Neuron (in vitro differentiated cells): ENCODE data around the gene LRRC41.
A peak's percentile ranks its signal among the peaks of the same experiment; 100 is the strongest.

Experiments used
- H2AFZ ChIP-seq: one replicate; pipeline ENCODE4 v1.6.1; 2013; ENCODE audit warnings: low read depth, mild to moderate bottlenecking, inconsistent platforms, low read length, moderate library complexity
- H3K27me3 ChIP-seq: one replicate; pipeline ENCODE4 v1.6.1; 2013; ENCODE audit warnings: low read length; ENCODE audit not compliant: insufficient read depth
- H3K36me3 ChIP-seq: one replicate; pipeline ENCODE4 v1.6.1; 2013; ENCODE audit warnings: low read length; ENCODE audit not compliant: insufficient read depth
- H3K4me1 ChIP-seq: one replicate; pipeline ENCODE4 v1.6.1; 2013; ENCODE audit warnings: low read length; ENCODE audit not compliant: insufficient read depth
- H3K4me3 ChIP-seq: 2 replicates; pipeline ENCODE4 v1.5.1; 2013; ENCODE audit warnings: mild to moderate bottlenecking, low read length, moderate library complexity
- H3K9me3 ChIP-seq: one replicate; pipeline ENCODE4 v1.6.1; 2013; ENCODE audit warnings: low read length

LRRC41 gene

DNA sequence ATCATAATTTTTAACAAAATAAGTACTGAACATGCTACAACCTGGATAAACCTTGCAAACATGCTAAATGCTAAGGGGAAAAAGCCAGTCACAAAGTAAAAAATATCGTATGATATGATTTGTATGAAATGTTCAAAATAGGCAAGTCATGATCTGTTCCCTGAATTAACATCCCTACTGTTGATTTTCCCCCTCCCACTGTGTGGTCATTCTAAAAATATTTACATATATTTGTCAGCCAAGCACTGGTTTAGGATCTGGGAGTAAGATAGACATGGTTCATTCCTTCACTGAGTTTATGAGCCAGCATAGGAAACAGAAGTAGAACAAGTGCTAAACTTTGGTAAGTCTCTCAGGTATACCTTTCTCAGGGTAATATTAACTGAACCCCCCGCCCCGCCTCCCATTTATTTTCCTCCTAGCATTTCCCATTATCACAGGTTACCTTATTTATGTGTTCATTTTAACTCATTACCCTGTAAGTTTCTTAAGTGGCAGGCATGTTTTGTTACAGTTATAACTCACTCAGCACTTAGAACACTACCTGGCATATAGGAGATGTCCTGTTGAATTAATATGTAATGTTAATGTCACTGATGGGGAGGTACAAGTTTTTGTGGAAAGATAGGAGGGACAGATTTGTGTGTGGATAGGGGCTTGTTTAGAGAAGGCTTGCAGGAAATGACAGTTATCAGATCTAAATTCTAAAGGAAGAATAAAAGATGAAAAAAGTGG, 12.4 kb upstream of the LRRC41 start:
- Histone ChIP-seq H3K4me3 (no peak overlapping the region), H3K4me1 (no peaks in the 10 kb centered on the region), H3K27me3 (no peaks in the 10 kb centered on the region), H3K9me3 (no peaks in the 10 kb centered on the region), H2AFZ (no peak overlapping the region), H3K36me3 (peaks cover 54% of the 10 kb centered on the region)

DNA sequence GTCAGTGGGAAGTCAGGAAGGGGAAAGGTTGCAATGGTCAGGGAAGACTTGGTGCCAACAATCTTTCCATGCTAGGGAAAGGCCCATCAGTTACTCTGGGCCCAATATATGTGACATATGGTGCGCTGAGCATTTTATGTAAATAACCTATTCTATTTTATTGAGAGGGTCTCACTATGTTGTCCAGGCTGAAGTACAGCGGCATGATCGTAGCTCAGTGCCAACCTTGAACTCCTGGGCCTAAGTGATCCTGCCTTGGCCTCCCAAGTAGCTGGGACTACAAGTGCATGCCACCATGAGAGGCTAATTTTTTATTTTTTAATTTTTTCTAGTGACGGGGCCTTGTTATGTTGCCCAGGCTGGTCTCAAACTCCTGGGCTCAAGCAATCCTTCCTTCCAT, 6.9 kb upstream of the LRRC41 start:
- Histone ChIP-seq H3K4me3 (no peak overlapping the region), H3K4me1 (no peaks in the 10 kb centered on the region), H2AFZ (no peak overlapping the region), H3K27me3 (no peaks in the 10 kb centered on the region), H3K9me3 (no peaks in the 10 kb centered on the region), H3K36me3 (peaks cover 69% of the 10 kb centered on the region)

DNA sequence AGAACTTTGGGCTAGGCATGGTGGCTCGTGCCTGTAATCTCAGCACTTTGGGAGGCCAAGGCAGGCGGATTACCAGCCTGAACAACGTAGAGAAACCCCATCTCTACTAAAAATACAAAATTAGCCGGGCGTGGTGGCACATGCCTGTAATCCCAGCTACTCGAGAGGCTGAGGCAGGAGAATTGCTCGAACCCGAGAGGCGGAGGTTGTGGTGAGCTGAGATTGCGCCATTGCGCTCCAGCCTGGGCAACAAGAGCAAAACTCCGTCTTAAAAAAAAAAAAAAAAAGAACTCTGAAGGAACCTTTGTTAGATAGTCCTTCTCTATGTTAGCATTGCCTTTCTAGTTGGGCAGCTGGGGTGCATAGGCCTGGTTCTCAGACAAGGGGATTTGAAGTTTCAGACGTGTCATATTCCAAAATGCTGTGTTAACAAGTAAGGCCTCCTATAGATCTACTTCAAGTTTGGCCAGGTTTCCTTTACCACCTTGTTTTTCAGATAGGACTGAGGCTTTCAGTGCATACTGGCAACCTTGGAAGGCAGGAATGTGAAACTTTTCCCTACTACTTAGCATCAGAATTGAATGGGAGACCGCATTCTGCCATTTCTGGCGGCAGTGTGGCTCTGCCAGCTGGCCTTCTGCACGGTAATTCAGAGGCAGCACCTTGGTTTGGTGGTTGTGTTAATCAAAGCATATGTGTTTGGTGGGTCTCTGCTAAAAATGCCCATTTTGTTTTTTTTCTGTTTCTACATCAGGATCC, 6.2 kb upstream of the LRRC41 start:
- H3K27me3 ChIP-seq, result no peaks in the 10 kb centered on the region
- H3K4me3 ChIP-seq, result no peak overlapping the region
- peaks cover 64% of the 10 kb centered on the region for H3K36me3 ChIP-seq
- H3K9me3 ChIP-seq, result no peaks in the 10 kb centered on the region
- no peak overlapping the region for H2AFZ ChIP-seq
- peaks cover 5% of the 10 kb centered on the region for H3K4me1 ChIP-seq

DNA sequence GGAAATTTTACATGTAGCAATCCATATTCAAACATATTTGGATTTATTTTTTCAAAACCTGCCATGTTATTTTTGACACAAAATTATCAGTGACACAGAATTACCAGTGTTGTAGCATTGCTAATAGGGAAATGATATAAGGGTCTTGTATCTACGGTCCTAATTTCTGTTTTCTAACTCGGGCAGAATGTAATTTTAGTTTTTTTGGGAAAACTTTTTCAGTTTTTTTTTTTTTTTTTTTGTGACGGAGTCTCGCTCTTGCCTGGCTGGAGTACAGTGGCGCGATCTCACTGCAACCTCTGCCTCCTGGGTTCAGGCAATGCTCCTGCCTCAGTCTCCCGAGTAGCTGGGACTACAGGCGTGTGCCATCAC, 2.7 kb upstream of the LRRC41 start:
- peaks cover 35% of the 10 kb centered on the region for H3K36me3 ChIP-seq
- H3K27me3 ChIP-seq, result no peaks in the 10 kb centered on the region
- H3K9me3 ChIP-seq, result no peaks in the 10 kb centered on the region
- peaks cover 8% of the 10 kb centered on the region for H3K4me1 ChIP-seq
- no peak overlapping the region for H3K4me3 ChIP-seq
- no peak overlapping the region for H2AFZ ChIP-seq

DNA sequence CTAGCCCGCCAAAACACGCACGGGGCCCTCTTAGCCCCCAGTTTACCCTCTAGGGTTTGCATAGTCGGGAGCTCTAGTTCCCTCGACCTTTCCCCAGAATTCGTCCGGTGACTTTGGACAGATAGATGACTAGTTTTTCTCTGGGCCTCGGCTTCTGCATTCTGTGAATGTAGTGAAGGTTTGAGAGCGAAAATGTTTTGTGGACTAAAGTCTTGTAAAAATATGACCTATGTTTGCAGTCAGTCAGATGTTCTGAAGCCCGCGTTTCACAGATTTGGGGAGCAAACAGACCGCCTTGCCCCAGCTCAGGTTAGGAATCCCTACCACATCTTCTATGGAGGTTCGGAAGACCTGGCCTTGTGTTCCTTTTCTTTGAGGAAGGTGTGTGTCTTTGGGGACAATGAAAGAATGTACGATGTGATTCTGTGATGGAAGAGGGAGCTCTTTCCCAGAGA, 483 bp upstream of the LRRC41 start:
- H2AFZ ChIP-seq, result peak overlapping the region; percentile 29
- H3K4me1 ChIP-seq, result peaks cover 17% of the 10 kb centered on the region
- peaks cover 19% of the 10 kb centered on the region for H3K36me3 ChIP-seq

DNA sequence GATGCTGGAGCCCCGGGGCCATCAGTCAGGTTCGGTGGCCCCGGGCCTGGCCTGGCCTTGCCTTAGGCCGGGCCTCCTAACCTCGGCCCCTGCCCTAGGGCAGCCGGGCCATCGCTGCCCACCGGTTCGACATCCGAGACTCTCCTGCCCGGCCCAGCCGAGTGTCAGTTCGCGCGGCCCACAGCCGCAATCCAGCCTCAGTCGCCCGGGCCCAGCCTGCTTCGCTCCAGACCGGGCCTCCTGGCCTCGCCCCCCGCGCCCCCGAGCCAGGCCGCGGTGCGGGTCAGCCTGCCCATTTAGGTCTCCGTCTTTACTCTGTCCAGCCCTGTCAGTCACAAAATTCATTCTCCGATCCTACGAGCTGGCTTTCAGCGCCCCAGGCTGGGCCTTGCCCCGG, 777 bp downstream of the LRRC41 start:
- Histone ChIP-seq H3K4me1 (peaks cover 17% of the 10 kb centered on the region), H3K36me3 (peaks cover 15% of the 10 kb centered on the region), H3K27me3 (no peaks in the 10 kb centered on the region), H3K9me3 (no peaks in the 10 kb centered on the region), H2AFZ (peak overlapping the region; percentile 28), H3K4me3 (peak overlapping the region; percentile 90)

More for the DNA sequence above, 483 bp upstream of the LRRC41 start:
- H3K4me3 ChIP-seq, result peak overlapping the region; percentile 90
- no peaks in the 10 kb centered on the region for H3K9me3 ChIP-seq
- no peaks in the 10 kb centered on the region for H3K27me3 ChIP-seq

DNA sequence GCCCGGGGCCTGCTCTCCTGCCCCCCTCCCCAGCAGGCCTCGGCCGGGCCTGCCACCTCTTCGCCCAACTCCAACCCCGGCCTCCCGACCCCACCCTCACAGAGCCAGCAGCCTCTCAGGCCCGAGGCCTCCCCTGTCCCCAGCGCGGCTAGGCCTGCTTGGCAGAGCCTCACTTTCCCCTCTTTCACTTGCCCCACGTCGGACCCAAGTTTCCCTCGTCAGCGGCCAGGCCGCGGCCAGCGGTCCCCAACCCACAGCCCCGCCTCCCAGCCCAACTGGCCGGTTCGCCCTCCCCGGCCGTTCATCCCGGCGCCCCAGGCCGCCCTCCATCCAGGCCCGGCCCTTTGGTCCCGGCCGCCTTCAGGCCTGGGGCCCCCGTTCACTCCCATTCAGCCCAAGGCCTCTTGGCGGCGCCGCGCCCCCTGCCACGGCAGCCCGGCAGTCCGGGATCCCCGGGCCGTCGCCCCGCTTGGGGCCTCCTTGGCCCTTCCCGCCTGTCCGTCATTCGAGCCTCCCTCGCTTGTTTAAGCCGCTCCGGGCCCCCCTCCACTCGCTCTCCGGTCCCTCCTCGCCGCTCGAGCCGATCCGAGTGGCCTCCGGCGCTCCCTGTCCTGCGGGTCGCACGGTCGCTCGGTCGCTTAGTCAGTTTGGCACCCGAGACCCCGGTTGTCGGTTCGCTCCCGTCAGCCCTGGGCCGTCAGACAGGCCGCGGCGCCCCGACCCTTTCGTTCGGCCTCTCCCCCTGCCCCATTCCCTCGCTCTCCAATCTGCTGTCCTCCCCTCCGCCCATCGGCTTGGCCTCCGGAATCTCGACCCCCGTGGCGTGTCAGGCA, 1.4 kb downstream of the LRRC41 start:
- Histone ChIP-seq H2AFZ (peak overlapping the region; percentile 28), H3K36me3 (peaks cover 15% of the 10 kb centered on the region), H3K4me1 (peaks cover 17% of the 10 kb centered on the region), H3K9me3 (no peaks in the 10 kb centered on the region), H3K27me3 (no peaks in the 10 kb centered on the region), H3K4me3 (peak overlapping the region; percentile 90)

DNA sequence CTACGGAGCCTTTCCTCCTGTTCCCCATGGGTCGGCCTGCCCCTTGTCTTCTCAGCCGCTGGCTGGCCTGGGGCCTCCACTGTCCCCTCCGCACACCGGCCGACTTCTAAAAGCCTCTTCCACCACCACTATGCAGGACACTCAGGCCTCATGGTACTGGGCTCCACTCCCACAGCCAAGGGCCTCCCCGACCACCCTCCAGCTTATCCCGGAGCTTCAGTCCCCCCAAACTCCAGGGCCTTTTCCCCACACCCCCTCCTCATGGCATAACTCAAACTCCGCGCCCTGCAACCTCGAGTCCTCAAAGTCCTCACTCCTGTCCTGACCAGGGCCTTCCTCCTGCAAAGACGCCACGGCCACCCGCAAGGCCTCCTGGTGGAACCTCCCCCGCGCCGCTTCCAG, 2.0 kb downstream of the LRRC41 start:
- Histone ChIP-seq H3K36me3 (peaks cover 17% of the 10 kb centered on the region), H3K4me1 (peaks cover 17% of the 10 kb centered on the region), H3K9me3 (no peaks in the 10 kb centered on the region), H2AFZ (no peak overlapping the region), H3K4me3 (peak overlapping the region; percentile 90), H3K27me3 (no peaks in the 10 kb centered on the region)

DNA sequence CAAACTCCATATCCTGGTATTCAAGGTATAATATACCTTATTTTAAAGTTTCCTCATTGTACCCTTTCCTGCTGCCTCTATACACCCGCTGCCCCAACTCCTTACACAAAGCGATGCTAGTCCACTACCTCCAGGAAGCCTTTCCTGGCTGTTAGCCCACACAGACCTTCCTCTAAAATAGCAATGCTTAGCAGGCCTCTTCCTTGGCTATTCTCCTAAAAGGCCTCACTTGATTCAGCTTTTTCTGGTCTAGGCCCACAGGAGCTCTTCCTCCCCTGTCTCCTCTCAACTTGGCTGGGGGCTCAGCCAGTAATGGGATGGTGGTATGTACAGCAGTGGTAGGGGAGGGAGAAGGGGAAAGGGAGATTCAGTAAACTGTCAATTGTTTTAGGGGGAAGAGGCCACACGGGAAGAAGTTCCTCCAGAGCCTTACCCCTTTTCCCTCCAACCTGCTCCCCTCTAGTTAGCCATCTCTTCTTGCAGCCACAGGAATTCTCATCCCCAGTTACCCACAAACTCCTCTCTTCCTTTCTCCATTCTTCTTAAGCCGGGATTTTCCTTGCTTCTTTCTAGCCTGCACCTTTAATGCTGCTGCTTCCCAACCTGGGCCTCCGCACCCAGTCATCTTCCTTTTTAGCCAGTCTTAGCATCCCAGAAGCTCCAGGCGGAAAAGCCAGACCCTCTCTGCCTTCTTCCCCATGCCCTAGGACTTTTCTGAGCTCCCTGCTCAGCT, 2.6 kb downstream of the LRRC41 start:
- no peaks in the 10 kb centered on the region for H3K27me3 ChIP-seq
- H2AFZ ChIP-seq, result no peak overlapping the region
- peaks cover 17% of the 10 kb centered on the region for H3K4me1 ChIP-seq
- H3K9me3 ChIP-seq, result no peaks in the 10 kb centered on the region
- peak overlapping the region; percentile 90 for H3K4me3 ChIP-seq
- peaks cover 21% of the 10 kb centered on the region for H3K36me3 ChIP-seq

DNA sequence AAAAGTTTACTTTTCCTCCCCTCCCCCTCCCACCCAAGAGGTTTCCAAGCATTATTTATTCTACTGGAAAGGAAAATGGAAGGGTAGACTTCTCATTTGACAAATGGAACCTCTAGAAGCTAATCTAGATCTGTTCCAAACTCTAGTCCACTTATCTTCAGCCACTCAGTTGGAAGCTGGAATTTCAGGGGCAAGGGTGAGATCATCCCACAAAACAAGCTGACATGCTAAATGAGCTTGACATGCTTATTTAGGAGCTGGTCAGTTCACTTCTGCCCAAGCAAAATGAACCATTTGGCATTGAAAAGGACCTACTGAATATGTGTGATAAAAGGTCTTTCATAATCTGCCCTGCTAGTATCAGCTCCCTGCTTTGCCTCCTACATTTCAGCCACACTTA, 5.0 kb downstream of the LRRC41 start:
- Histone ChIP-seq H3K9me3 (no peaks in the 10 kb centered on the region), H3K4me3 (no peak overlapping the region), H3K4me1 (peaks cover 11% of the 10 kb centered on the region), H2AFZ (no peak overlapping the region), H3K27me3 (no peaks in the 10 kb centered on the region), H3K36me3 (peaks cover 40% of the 10 kb centered on the region)

DNA sequence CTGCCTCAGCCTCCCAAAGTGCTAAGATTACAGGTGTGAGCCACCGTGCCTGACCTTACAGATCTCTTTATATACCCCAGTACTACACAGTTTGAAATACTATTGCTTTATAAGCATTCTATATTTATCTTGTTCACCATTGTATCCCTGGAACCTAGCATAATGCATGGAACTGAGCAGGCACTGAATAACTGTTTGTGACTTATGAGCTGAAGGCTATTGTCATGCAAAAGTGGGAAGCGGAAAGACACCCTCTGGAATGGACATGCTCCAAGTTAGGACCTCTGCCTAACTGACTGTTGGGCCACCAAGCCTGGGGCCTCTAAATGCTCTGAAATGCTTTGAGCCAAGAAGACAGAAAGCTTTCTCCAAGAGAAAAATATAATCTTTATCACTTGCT, 8.1 kb downstream of the LRRC41 start:
- peaks cover 55% of the 10 kb centered on the region for H3K36me3 ChIP-seq

DNA sequence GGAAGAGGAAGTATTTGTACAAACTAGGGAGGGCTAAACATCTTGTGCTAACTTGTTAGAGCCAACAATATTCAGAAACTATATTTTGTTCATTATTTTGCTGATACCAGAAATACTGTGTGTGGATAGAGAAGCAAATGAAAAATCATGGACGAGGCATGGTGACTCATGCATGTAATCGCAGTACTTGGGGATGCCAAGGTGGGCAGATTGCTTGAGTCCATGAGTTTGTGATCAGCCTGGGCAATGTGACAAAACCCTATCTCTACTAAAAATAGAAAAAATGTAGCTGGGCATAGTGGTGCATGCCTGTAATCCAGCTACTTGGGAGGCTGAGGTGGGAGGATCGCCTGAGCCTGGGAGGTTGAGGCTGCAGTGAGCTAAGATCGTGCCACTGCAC, 13.4 kb downstream of the LRRC41 start:
- Histone ChIP-seq H2AFZ (no peak overlapping the region), H3K4me1 (no peaks in the 10 kb centered on the region), H3K27me3 (no peaks in the 10 kb centered on the region), H3K4me3 (no peak overlapping the region), H3K36me3 (peaks cover 51% of the 10 kb centered on the region), H3K9me3 (no peaks in the 10 kb centered on the region)

More for the DNA sequence above, 8.1 kb downstream of the LRRC41 start:
- Histone ChIP-seq H3K9me3 (no peaks in the 10 kb centered on the region), H3K27me3 (no peaks in the 10 kb centered on the region), H2AFZ (no peak overlapping the region), H3K4me1 (peaks cover under 1% of the 10 kb centered on the region), H3K4me3 (no peak overlapping the region)
